ENCODE results near the gene NUP50. TPM values are rescaled to one million over a fixed set of nuclear protein-coding genes. Genes with fewer than 3 reads are reported as not detected.
A peak's percentile ranks its signal among the peaks of the same experiment; 100 is the strongest.

The NUP50 gene
- total and polyA plus RNA-seq, 2 of the 13 experiments (the other 11 are each of a cell fraction or from before 2014, with no cell fraction given), result 14.2 to 52.4 TPM

DNA sequence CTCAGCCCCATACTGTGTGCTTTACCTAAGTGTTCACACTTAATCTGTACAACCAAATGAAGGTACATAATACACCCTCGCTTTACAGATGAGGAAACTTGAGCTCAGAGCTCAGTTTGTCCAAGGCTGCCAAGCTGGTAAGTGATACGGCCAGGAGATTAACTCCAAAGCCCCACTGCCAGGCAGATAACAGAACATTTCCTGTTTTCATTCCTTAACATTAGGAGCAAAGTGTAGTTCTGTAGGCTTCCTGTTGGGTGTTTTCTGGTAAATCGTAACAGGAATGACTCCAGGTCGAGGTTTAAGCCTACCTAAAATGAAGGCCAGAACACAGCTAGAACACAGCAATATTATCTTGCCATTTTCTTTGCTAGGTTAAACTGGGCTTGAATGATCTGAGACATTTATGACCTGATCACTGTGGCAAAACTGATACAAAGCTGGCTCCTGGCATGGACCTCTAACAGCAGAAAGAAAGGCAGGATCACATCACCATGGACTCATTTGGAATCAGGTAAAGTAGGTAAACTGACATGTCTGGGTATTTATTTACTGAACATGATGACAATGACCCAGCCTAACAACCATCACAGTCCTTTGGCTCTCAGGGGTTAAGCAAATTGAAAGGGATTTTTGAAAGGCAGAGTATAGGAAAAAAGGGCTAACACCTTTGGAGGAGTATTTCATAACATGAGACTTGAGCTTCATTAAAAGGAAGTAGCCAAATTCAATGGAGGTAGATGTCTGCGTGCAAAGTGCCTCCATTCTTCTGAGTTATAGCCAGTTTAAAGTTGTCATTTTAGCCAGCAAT, 3.9 kb upstream of the NUP50 start (continued):
- TF ChIP-seq, protein P1, sequence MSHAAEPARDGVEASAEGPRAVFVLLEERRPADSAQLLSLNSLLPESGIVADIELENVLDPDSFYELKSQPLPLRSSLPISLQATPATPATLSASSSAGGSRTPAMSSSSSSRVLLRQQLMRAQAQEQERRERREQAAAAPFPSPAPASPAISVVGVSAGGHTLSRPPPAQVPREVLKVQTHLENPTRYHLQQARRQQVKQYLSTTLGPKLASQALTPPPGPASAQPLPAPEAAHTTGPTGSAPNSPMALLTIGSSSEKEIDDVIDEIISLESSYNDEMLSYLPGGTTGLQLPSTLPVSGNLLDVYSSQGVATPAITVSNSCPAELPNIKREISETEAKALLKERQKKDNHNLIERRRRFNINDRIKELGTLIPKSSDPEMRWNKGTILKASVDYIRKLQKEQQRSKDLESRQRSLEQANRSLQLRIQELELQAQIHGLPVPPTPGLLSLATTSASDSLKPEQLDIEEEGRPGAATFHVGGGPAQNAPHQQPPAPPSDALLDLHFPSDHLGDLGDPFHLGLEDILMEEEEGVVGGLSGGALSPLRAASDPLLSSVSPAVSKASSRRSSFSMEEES (CRISPR knock-in tag; IDR thresholded peaks at IDR 0.05), result 0 out of 2 replicates have a peak, but pooled peaks have one; percentile 17
- TF ChIP-seq HOXD1 (CRISPR knock-in tag; IDR thresholded peaks at IDR 0.05), result no peak
- TF ChIP-seq GPBP1L1 (CRISPR knock-in tag; IDR thresholded peaks at IDR 0.05), result no peak
- TF ChIP-seq SOX5 (CRISPR knock-in tag; IDR thresholded peaks at IDR 0.05; ENCODE audit: borderline replicate concordance), result peak; percentile 48
- no peak for TF ChIP-seq ZNF589 (CRISPR knock-in tag; conservative IDR thresholded peaks at IDR 0.05)
- no peak for TF ChIP-seq ATF2 (CRISPR knock-in tag; IDR thresholded peaks at IDR 0.05)
- no peak for TF ChIP-seq TOE1 (CRISPR knock-in tag; IDR thresholded peaks at IDR 0.05)
- TF ChIP-seq PRPF4 (IDR thresholded peaks at IDR 0.05; ENCODE audit: low read depth, low read length, poor library complexity, severe bottlenecking), result no peak
- no peak for TF ChIP-seq ZNF564 (CRISPR knock-in tag; IDR thresholded peaks at IDR 0.05)
- TF ChIP-seq MTF1 (CRISPR knock-in tag; IDR thresholded peaks at IDR 0.05), result no peak
- peak; percentile 82 for TF ChIP-seq PAXIP1 (CRISPR knock-in tag; conservative IDR thresholded peaks at IDR 0.05)
- TF ChIP-seq MEF2D (CRISPR knock-in tag; IDR thresholded peaks at IDR 0.05), result 0 out of 2 replicates have a peak, but pooled peaks have one; percentile 54
- TF ChIP-seq ZNF343 (CRISPR knock-in tag; IDR thresholded peaks at IDR 0.05), result no peak
- TF ChIP-seq PLSCR1 (CRISPR knock-in tag; IDR thresholded peaks at IDR 0.05; ENCODE audit: borderline replicate concordance), result no peak
- TF ChIP-seq ZNF772 (CRISPR knock-in tag; IDR thresholded peaks at IDR 0.05), result no peak
- TF ChIP-seq ZNF549 (CRISPR knock-in tag; IDR thresholded peaks at IDR 0.05), result no peak
- TF ChIP-seq ZNF850 (CRISPR knock-in tag; conservative IDR thresholded peaks at IDR 0.05), result no peak
- no peak for TF ChIP-seq IKZF4 (CRISPR knock-in tag; IDR thresholded peaks at IDR 0.05; ENCODE audit: borderline replicate concordance, low read depth, not compliant biosample characterization)
- TF ChIP-seq MED1 (CRISPR knock-in tag; IDR thresholded peaks at IDR 0.05), result peak; percentile 83
- TF ChIP-seq, protein P2, sequence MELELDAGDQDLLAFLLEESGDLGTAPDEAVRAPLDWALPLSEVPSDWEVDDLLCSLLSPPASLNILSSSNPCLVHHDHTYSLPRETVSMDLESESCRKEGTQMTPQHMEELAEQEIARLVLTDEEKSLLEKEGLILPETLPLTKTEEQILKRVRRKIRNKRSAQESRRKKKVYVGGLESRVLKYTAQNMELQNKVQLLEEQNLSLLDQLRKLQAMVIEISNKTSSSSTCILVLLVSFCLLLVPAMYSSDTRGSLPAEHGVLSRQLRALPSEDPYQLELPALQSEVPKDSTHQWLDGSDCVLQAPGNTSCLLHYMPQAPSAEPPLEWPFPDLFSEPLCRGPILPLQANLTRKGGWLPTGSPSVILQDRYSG (CRISPR knock-in tag; IDR thresholded peaks at IDR 0.05), result no peak
